IMR-90 (cell line): Measurements from ENCODE around the gene C1QTNF1. TPM values are rescaled to one million over a fixed set of nuclear protein-coding genes. Genes with fewer than 3 reads are reported as not detected.

Source experiments
- ATAC-seq: fragments of 200-7000 bp; cut with Tn5 transposase; 2 replicates; pipeline ENCODE4 v1.9.1; 2020; ENCODE audit warnings: low read depth, mild to moderate bottlenecking, moderate library complexity
- BruUV-seq: library from RNA; stranded (reverse); fragments of 400-500 nt; replicated peaks from 2 replicates; lab custom pipeline; 2021; lab: Mats Ljungman, UMichigan
- CTCF ChIA-PET: fragments of 300-600 bp; formaldehyde crosslinking; extraction: SDS; loops from one replicate; lab custom pipeline; 2021; ENCODE audit warnings: antibody characterized with exemption; lab: Yijun Ruan, JAX
- POLR2A ChIA-PET: fragments of 300-600 bp; sonication (Branson Sonifier 250); formaldehyde crosslinking; loops from one replicate; lab custom pipeline; 2022; ENCODE audit warnings: antibody characterized with exemption; ENCODE audit not compliant: unreplicated experiment; lab: Charles Lee
- DNase-seq: peaks from one replicate; pipeline ENCODE4 v3.0.0; 2013
- H2AFZ ChIP-seq: replicated peaks from 2 replicates; pipeline ENCODE3; 2013; ENCODE audit warnings: low read length, mild to moderate bottlenecking; ENCODE audit not compliant: poor library complexity
- H2AK5ac ChIP-seq: 2 replicates; pipeline ENCODE4 v1.6.1; 2013; ENCODE audit warnings: low read depth, low read length, inconsistent platforms
- H2AK9ac ChIP-seq: replicated peaks from 2 replicates; pipeline ENCODE3; 2013; ENCODE audit warnings: mild to moderate bottlenecking, low read depth, low read length, moderate library complexity; ENCODE audit not compliant: poor library complexity
- H2BK120ac ChIP-seq: 2 replicates; pipeline ENCODE4 v1.6.1; 2013; ENCODE audit warnings: low read depth, low read length, inconsistent platforms
- H2BK15ac ChIP-seq: 3 replicates; pipeline ENCODE4 v1.6.1; 2013; ENCODE audit warnings: low read depth, low read length, inconsistent platforms
- H2BK20ac ChIP-seq: 2 replicates; pipeline ENCODE4 v1.6.1; 2013; ENCODE audit warnings: low read depth, mild to moderate bottlenecking, inconsistent platforms, low read length, moderate library complexity
- H2BK5ac ChIP-seq: 2 replicates; pipeline ENCODE4 v1.6.1; 2013; ENCODE audit warnings: mild to moderate bottlenecking, low read depth, low read length, inconsistent platforms; ENCODE audit not compliant: poor library complexity, severe bottlenecking
- H3K14ac ChIP-seq: replicated peaks from 2 replicates; pipeline ENCODE4 v1.6.1; 2013; ENCODE audit warnings: low read depth, low read length, inconsistent platforms
- H3K18ac ChIP-seq: 2 replicates; pipeline ENCODE4 v1.6.1; 2013; ENCODE audit warnings: low read depth, low read length, control low read depth
- H3K23ac ChIP-seq: 2 replicates; pipeline ENCODE4 v1.6.1; 2013; ENCODE audit warnings: low read depth, low read length, inconsistent platforms
- H3K27ac ChIP-seq: 2 replicates; pipeline ENCODE4 v1.5.1; 2013; ENCODE audit warnings: mild to moderate bottlenecking, control low read depth, low read length; ENCODE audit not compliant: insufficient read depth
- H3K27me3 ChIP-seq: 2 replicates; pipeline ENCODE4 v1.6.1; 2013; ENCODE audit warnings: low read length; ENCODE audit not compliant: control insufficient read depth, insufficient read depth
- H3K36me3 ChIP-seq: 2 replicates; pipeline ENCODE4 v1.6.1; 2013; ENCODE audit warnings: low read length, mixed read lengths; ENCODE audit not compliant: control insufficient read depth, insufficient read depth
- H3K4ac ChIP-seq: 2 replicates; pipeline ENCODE4 v1.6.1; 2013; ENCODE audit warnings: low read depth, low read length, inconsistent platforms
- H3K4me1 ChIP-seq: 2 replicates; pipeline ENCODE4 v1.6.1; 2013; ENCODE audit warnings: low read length, mixed read lengths; ENCODE audit not compliant: control insufficient read depth, insufficient read depth
- H3K4me2 ChIP-seq: 2 replicates; pipeline ENCODE4 v1.6.1; 2013; ENCODE audit warnings: low read depth, mild to moderate bottlenecking, control low read depth, low read length, moderate library complexity
- H3K4me3 ChIP-seq: 2 replicates; pipeline ENCODE4 v1.5.1; 2013; ENCODE audit warnings: low read depth, mild to moderate bottlenecking, control low read depth, low read length, moderate library complexity; ENCODE audit not compliant: insufficient read depth
- H3K56ac ChIP-seq: 2 replicates; pipeline ENCODE4 v1.6.1; 2013; ENCODE audit warnings: low read length, inconsistent platforms; ENCODE audit not compliant: insufficient read depth; ENCODE audit errors: extremely low read depth
- H3K79me1 ChIP-seq, 2 experiments: 2 replicates each; pipeline ENCODE4 v1.6.1; 2013; ENCODE audit warnings: low read length in 2 of 2, inconsistent platforms in 1 of 2, low read depth in 1 of 2
- H3K9ac ChIP-seq: 2 replicates; pipeline ENCODE4 v1.6.1; 2013; ENCODE audit warnings: low read depth, low read length, control low read depth
- H3K9me1 ChIP-seq: 2 replicates; pipeline ENCODE4 v1.6.1; 2013; ENCODE audit warnings: low read length, inconsistent platforms; ENCODE audit not compliant: insufficient read depth
- H3K9me3 ChIP-seq: 2 replicates; pipeline ENCODE4 v1.6.1; 2013; ENCODE audit warnings: low read length; ENCODE audit not compliant: control insufficient read depth, insufficient read depth
- H4K20me1 ChIP-seq: 2 replicates; pipeline ENCODE4 v1.6.1; 2013; ENCODE audit warnings: low read length, inconsistent platforms; ENCODE audit not compliant: insufficient read depth
- H4K5ac ChIP-seq: 2 replicates; pipeline ENCODE4 v1.6.1; 2013; ENCODE audit warnings: mild to moderate bottlenecking, low read depth, low read length, control low read depth
- H4K8ac ChIP-seq, 2 experiments: 2 replicates each; pipeline ENCODE4 v1.6.1; 2013; ENCODE audit warnings: low read depth in 2 of 2, low read length in 2 of 2, control low read depth in 1 of 2, inconsistent platforms in 1 of 2
- H4K91ac ChIP-seq: 2 replicates; pipeline ENCODE4 v1.6.1; 2013; ENCODE audit warnings: low read depth, low read length, inconsistent platforms; ENCODE audit not compliant: insufficient read depth
- BHLHE40 ChIP-seq: fragments of 150-350 bp; IDR thresholded peaks from 2 replicates; pipeline ENCODE4 v1.6.1; 2016; ENCODE audit warnings: mild to moderate bottlenecking, low read depth, low read length
- CEBPB ChIP-seq: IDR thresholded peaks from 2 replicates; pipeline ENCODE4 v1.6.1; 2012; ENCODE audit warnings: low read depth, low read length, improper control_type of control experiment
- CHD1 ChIP-seq: IDR thresholded peaks from 2 replicates; pipeline ENCODE4 v1.6.1; 2012; ENCODE audit warnings: low read depth, low read length, improper control_type of control experiment
- MAFK ChIP-seq: IDR thresholded peaks from 2 replicates; pipeline ENCODE4 v1.6.1; 2012; ENCODE audit warnings: low read depth, low read length, improper control_type of control experiment
- MXI1 ChIP-seq: IDR thresholded peaks from 2 replicates; pipeline ENCODE4 v1.6.1; 2012; ENCODE audit warnings: low read depth, mild to moderate bottlenecking, low read length, moderate library complexity, borderline replicate concordance
- NFE2L2 ChIP-seq: fragments of 150-350 bp; IDR thresholded peaks from 2 replicates; pipeline ENCODE4 v1.6.1; 2016; ENCODE audit warnings: low read depth, mild to moderate bottlenecking, low read length
- RAD21 ChIP-seq: IDR thresholded peaks from 2 replicates; pipeline ENCODE4 v1.6.1; 2012; ENCODE audit warnings: low read length, improper control_type of control experiment
- RCOR1 ChIP-seq: IDR thresholded peaks from 2 replicates; pipeline ENCODE4 v1.6.1; 2012; ENCODE audit warnings: mild to moderate bottlenecking, low read length, improper control_type of control experiment; ENCODE audit not compliant: insufficient replicate concordance
- RFX5 ChIP-seq: IDR thresholded peaks from 2 replicates; pipeline ENCODE4 v1.8.0; 2012; ENCODE audit warnings: low read depth, mild to moderate bottlenecking, low read length, moderate library complexity
- SMC3 ChIP-seq: fragments of 150-350 bp; IDR thresholded peaks from 2 replicates; pipeline ENCODE4 v1.6.1; 2016; ENCODE audit warnings: low read depth, mild to moderate bottlenecking, antibody characterized with exemption, low read length, moderate library complexity
- WGBS, 2 experiments: methylation state at CpG; one replicate each; pipeline versions ENCODE4 v1.1.5 to v1.1.7; 2013; ENCODE audit warnings: missing lambda C conversion rate in 2 of 2; ENCODE audit not compliant: insufficient read length in 1 of 2; ENCODE audit errors: extremely low coverage in 2 of 2; 5-methylcytosine and 5-hydroxymethylcytosine counted together
- dilution Hi-C: fragments of 300-500 bp; cut with HindIII; formaldehyde crosslinking; loops from one replicate; pipeline ENCODE4 v1.14.3; 2018; ENCODE audit warnings: low sequenced_read_pairs; ENCODE audit not compliant: unreplicated experiment
- in situ Hi-C: fragments of 300-500 bp; cut with MboI; formaldehyde crosslinking; loops from 3 replicates; pipeline ENCODE4 v1.14.3; 2019; ENCODE audit warnings: low sequenced_read_pairs, inconsistent platforms, mixed read lengths
- intact Hi-C: fragments of 100-400 bp; cut with micrococcal nuclease; formaldehyde crosslinking; loops from 2 replicates; pipeline ENCODE4 v1.10.0; 2022
- polyA plus RNA-seq, 3 experiments: library from polyadenylated mRNA; depleted of rRNA; stranded (reverse); fragments of >200 nt; gene quantifications; 2 replicates each; pipeline ENCODE4 v1.2.3, GENCODE V29; 2012; ENCODE audit warnings: low replicate concordance in 1 of 3
- total RNA-seq: library from RNA; depleted of rRNA; stranded (reverse); fragments of >200 nt; gene quantifications from 2 replicates; pipeline ENCODE4 v1.2.3, GENCODE V29; 2012
- TF ChIP-seq, protein P1 (sequence below): fragments of 150-350 bp; IDR thresholded peaks from 2 replicates; pipeline ENCODE4 v1.6.1; 2017; ENCODE audit warnings: mild to moderate bottlenecking, antibody characterized with exemption, low read length, low read depth
- TF ChIP-seq, protein P2 (sequence below): conservative IDR thresholded peaks from 2 replicates; pipeline ENCODE4 v1.5.1; 2012; ENCODE audit warnings: mild to moderate bottlenecking, low read depth, low read length, improper control_type of control experiment

C1QTNF1 gene
- total and polyA plus RNA-seq, 2 of the 4 experiments (the other 2 are of a cell fraction): 3.4 to 8.4 TPM

DNA sequence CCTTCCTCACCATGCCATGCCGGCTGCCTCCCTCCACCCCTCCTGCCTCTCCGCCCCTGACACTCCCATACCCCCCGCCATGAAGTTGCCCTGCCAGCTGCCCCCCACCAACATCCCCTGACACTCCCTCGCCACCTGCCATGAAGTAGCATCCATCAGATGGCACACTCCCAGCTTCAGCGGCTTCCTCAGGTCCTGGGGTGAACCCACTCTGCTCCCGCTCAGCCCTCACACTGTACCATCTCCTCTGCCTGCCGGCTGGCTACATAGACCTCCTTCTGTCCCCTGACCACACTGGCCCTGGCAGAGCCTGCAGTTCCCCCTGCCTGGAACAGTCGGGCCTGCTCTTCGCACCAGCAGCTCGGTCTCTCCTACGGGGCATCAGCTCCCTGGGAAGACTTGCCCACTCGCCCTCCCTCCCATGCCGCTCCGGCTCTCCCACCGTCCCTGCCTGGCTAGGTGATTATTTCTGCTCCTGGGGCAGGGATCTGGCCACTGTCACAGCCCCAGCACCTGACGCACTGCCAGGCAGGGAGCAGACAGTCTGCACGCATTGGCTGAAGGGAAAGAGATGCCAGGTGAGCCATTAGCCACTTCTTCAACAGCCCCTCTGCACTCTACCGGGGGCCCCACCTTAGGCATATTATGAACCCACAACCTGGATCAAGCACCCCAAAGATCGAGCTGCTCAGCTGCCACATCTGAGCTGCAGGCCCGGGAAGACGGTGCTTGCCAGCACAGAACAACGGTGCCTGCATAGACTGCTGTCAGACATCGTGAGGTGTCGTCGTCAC, 23.4 kb upstream of the C1QTNF1 start:
- no peak overlapping the region for H2BK20ac ChIP-seq
- in situ Hi-C loops (no loop called here), intact Hi-C loops (no loop called here), dilution Hi-C loops (no loop called here)
- ATAC-seq: no peak
- no peak overlapping the region for H3K14ac ChIP-seq
- H3K18ac ChIP-seq: no peak overlapping the region
- no peaks in the 10 kb centered on the region for H3K4me1 ChIP-seq
- WGBS, 2 experiments: 95% methylated on average over 18 of the region's 25 CpGs; no CpG with 5 or more reads in 1 of the 2 experiments
- no peaks in the 10 kb centered on the region for H3K27me3 ChIP-seq
- H4K91ac ChIP-seq: no peak overlapping the region
- DNase-seq: no peak
- no peak overlapping the region for H3K4ac ChIP-seq
- no peak overlapping the region for H2BK5ac ChIP-seq
- H3K4me3 ChIP-seq: no peak overlapping the region
- no peak overlapping the region for H4K5ac ChIP-seq
- ChIA-PET CTCF (no interaction called here), POLR2A (no interaction called here)
- H4K8ac ChIP-seq: no peak overlapping the region
- H2AK9ac ChIP-seq: no peak overlapping the region
- no peak overlapping the region for H2BK15ac ChIP-seq
- no peak overlapping the region for H3K4me2 ChIP-seq
- H3K23ac ChIP-seq: no peak overlapping the region
- H3K9me3 ChIP-seq: no peaks in the 10 kb centered on the region
- H4K20me1 ChIP-seq: peaks cover 75% of the 10 kb centered on the region
- no peak overlapping the region for H3K9ac ChIP-seq
- H3K56ac ChIP-seq: no peak overlapping the region
- H2AFZ ChIP-seq: no peak overlapping the region
- H2AK5ac ChIP-seq: no peak overlapping the region
- TF ChIP-seq RCOR1 (no peak), MXI1 (no peak), CEBPB (no peak), NFE2L2 (no peak), CHD1 (no peak), RAD21 (no peak), SMC3 (no peak), RFX5 (no peak), BHLHE40 (no peak), MAFK (no peak)
- TF ChIP-seq, protein P1, sequence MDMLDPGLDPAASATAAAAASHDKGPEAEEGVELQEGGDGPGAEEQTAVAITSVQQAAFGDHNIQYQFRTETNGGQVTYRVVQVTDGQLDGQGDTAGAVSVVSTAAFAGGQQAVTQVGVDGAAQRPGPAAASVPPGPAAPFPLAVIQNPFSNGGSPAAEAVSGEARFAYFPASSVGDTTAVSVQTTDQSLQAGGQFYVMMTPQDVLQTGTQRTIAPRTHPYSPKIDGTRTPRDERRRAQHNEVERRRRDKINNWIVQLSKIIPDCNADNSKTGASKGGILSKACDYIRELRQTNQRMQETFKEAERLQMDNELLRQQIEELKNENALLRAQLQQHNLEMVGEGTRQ: no peak
- TF ChIP-seq, protein P2, sequence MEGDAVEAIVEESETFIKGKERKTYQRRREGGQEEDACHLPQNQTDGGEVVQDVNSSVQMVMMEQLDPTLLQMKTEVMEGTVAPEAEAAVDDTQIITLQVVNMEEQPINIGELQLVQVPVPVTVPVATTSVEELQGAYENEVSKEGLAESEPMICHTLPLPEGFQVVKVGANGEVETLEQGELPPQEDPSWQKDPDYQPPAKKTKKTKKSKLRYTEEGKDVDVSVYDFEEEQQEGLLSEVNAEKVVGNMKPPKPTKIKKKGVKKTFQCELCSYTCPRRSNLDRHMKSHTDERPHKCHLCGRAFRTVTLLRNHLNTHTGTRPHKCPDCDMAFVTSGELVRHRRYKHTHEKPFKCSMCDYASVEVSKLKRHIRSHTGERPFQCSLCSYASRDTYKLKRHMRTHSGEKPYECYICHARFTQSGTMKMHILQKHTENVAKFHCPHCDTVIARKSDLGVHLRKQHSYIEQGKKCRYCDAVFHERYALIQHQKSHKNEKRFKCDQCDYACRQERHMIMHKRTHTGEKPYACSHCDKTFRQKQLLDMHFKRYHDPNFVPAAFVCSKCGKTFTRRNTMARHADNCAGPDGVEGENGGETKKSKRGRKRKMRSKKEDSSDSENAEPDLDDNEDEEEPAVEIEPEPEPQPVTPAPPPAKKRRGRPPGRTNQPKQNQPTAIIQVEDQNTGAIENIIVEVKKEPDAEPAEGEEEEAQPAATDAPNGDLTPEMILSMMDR: no peak
- BruUV-seq: no TSS peak
- no peak overlapping the region for H3K27ac ChIP-seq
- H3K36me3 ChIP-seq: peaks cover 38% of the 10 kb centered on the region
- H3K79me1 ChIP-seq: peaks cover 25 to 80% of the 10 kb centered on the region in 2 experiments
- H3K9me1 ChIP-seq: no peaks in the 10 kb centered on the region; the same call in 1 of the 2 replicates
- H2BK120ac ChIP-seq: no peak overlapping the region
